HEK293T (cell line): ENCODE results near the gene KIF25.

Experiments used
- CTCF ChIA-PET: fragments of 350-600 bp; formaldehyde crosslinking; extraction: SDS; loops from one replicate; lab custom pipeline; 2021; ENCODE audit warnings: antibody characterized with exemption, inconsistent platforms; lab: Yijun Ruan, JAX
- POLR2A ChIA-PET: fragments of 350-600 bp; formaldehyde crosslinking; extraction: SDS; loops from one replicate; lab custom pipeline; 2020; ENCODE audit warnings: antibody characterized with exemption, inconsistent platforms; lab: Yijun Ruan, JAX
- DNase-seq: peaks from one replicate; pipeline ENCODE4 v3.0.0; 2012; ENCODE audit warnings: mixed read lengths; ENCODE audit errors: extremely low spot score
- ARNT ChIP-seq: fragments of 450-650 bp; IDR thresholded peaks from 2 replicates; pipeline ENCODE4 v1.6.1; 2017; ENCODE audit warnings: mild to moderate bottlenecking
- BHLHE40 ChIP-seq: fragments of 450-650 bp; IDR thresholded peaks from 2 replicates; pipeline ENCODE4 v1.6.1; 2016; ENCODE audit warnings: mild to moderate bottlenecking, moderate library complexity, borderline replicate concordance
- CTBP1 ChIP-seq: fragments of 450-650 bp; IDR thresholded peaks from 2 replicates; pipeline ENCODE4 v1.6.1; 2016; ENCODE audit warnings: borderline replicate concordance
- ELF4 ChIP-seq: fragments of 450-650 bp; IDR thresholded peaks from 2 replicates; pipeline ENCODE4 v1.6.1; 2017; ENCODE audit warnings: antibody characterized with exemption
- FOXA1 ChIP-seq: fragments of 450-650 bp; IDR thresholded peaks from 2 replicates; pipeline ENCODE4 v1.6.1; 2016; ENCODE audit warnings: mild to moderate bottlenecking
- FOXK2 ChIP-seq: fragments of 450-650 bp; IDR thresholded peaks from 2 replicates; pipeline ENCODE4 v1.6.1; 2016; ENCODE audit warnings: mild to moderate bottlenecking
- FOXM1 ChIP-seq: fragments of 450-650 bp; IDR thresholded peaks from 2 replicates; pipeline ENCODE4 v1.6.1; 2017; ENCODE audit warnings: mild to moderate bottlenecking, borderline replicate concordance
- HDGF ChIP-seq: fragments of 450-650 bp; IDR thresholded peaks from 2 replicates; pipeline ENCODE4 v1.6.1; 2017; ENCODE audit warnings: antibody characterized with exemption, borderline replicate concordance
- L3MBTL2 ChIP-seq: fragments of 450-650 bp; conservative IDR thresholded peaks from 2 replicates; pipeline ENCODE4 v1.6.1; 2016; ENCODE audit warnings: mild to moderate bottlenecking
- LEF1 ChIP-seq: fragments of 450-650 bp; IDR thresholded peaks from 2 replicates; pipeline ENCODE4 v1.6.1; 2017; ENCODE audit warnings: mild to moderate bottlenecking, borderline replicate concordance
- NFRKB ChIP-seq: fragments of 450-650 bp; IDR thresholded peaks from 2 replicates; pipeline ENCODE4 v1.6.1; 2016; ENCODE audit warnings: mild to moderate bottlenecking, moderate library complexity
- SP1 ChIP-seq: fragments of 450-650 bp; IDR thresholded peaks from 2 replicates; pipeline ENCODE4 v1.6.1; 2017
- SUZ12 ChIP-seq: fragments of 450-650 bp; IDR thresholded peaks from 2 replicates; pipeline ENCODE4 v1.6.1; 2016; ENCODE audit warnings: mild to moderate bottlenecking
- TARDBP ChIP-seq: fragments of 450-650 bp; IDR thresholded peaks from 2 replicates; pipeline ENCODE4 v1.6.1; 2016
- ZNF384 ChIP-seq: fragments of 450-650 bp; IDR thresholded peaks from 2 replicates; pipeline ENCODE4 v1.6.1; 2016
- TF ChIP-seq, protein P1 (sequence below): fragments of 450-650 bp; IDR thresholded peaks from 2 replicates; pipeline ENCODE4 v1.6.1; 2016

KIF25 gene

DNA sequence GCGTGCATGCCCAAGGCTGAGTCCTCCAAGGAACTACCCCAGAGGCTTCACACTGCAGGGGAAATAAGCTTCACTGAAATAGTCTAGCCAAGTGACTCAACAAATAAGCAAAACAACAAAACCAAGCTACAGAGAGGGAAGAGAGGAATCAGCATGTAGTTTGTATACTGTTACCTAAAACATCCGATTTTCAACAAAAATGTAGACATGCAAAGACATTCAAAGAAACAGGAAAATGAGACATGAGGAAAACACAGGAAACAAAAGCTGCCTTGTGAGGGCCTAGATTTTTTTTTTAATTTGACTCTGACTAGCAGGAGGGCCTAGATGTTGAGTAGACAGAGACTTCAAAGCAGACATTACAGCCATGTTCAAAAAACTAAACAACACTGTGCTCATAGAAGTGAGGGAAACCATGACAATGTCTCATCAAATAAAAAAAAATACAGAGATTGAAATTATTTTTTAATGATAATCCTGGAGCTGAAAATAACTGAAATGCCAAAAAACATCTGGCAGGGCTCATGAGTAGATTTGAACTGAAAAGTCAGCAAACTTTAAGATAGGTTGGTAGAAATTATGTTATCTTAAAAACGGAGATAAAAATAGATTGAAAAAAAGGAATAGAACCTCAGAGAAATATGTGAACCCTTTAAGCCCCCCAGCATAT, 16.4 kb upstream of the KIF25 start:
- CTCF ChIA-PET, result interaction anchor here (0.5 to 0.7 kb wide), 2 partner anchors 86 to 250 kb away, joined by 4 to 9 read pairs; no protein-coding TSS in a partner anchor
- POLR2A ChIA-PET, result no interaction called here
- TF ChIP-seq L3MBTL2, result no peak
- TF ChIP-seq TARDBP, result no peak
- no peak for TF ChIP-seq CTBP1
- TF ChIP-seq, protein P1, sequence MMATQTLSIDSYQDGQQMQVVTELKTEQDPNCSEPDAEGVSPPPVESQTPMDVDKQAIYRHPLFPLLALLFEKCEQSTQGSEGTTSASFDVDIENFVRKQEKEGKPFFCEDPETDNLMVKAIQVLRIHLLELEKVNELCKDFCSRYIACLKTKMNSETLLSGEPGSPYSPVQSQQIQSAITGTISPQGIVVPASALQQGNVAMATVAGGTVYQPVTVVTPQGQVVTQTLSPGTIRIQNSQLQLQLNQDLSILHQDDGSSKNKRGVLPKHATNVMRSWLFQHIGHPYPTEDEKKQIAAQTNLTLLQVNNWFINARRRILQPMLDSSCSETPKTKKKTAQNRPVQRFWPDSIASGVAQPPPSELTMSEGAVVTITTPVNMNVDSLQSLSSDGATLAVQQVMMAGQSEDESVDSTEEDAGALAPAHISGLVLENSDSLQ, result no peak
- TF ChIP-seq FOXA1, result no peak
- TF ChIP-seq SP1, result no peak
- no peak for TF ChIP-seq LEF1
- TF ChIP-seq BHLHE40, result no peak
- no peak for TF ChIP-seq SUZ12
- TF ChIP-seq NFRKB, result no peak
- TF ChIP-seq HDGF, result no peak
- no peak for TF ChIP-seq ZNF384
- TF ChIP-seq ARNT, result no peak
- no peak for TF ChIP-seq ELF4
- no peak for TF ChIP-seq FOXM1
- no peak for TF ChIP-seq FOXK2
- no peak for DNase-seq

- CTCF ChIA-PET, result no interaction called here
- TF ChIP-seq HDGF (no peak), FOXA1 (no peak), BHLHE40 (no peak), FOXK2 (no peak)
- TF ChIP-seq, protein P1, result peak; percentile 65
- no peak for DNase-seq
- POLR2A ChIA-PET, result no interaction called here
These were observed 15.5 kb upstream of the KIF25 start for GRCh38 chr6:167981916-167982462.

DNA sequence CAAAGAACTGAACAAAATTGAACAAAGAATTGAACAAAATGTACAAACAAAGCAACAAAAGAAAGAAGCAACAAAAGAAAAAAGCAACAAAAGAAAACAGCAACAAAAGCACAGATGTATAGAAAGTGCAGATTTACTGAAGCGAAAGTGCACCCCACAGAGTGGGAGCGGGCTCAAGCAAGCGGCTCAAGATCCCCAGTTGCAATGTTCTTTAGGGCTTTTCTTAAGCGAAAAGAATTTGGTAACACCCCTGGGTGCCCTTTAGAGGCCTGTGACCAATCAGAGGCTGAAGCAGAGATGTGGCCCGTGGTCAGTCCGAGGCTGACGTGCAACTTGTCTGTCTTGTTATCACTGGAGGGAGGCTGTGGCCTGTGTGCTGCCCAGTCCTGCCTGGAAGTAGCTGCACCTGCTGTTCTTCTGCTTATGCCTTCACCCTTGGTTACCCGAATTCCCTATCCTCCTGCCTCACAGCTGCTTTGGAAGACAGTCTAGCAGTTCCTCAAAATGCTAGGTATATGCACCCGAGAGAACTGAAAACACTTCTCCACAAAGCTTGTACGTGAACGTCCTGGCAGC, 13.2 kb upstream of the KIF25 start:
- ChIA-PET POLR2A (no interaction called here), CTCF (no interaction called here)
- no peak for TF ChIP-seq ARNT
- TF ChIP-seq L3MBTL2, result no peak
- TF ChIP-seq FOXK2, result no peak
- no peak for TF ChIP-seq BHLHE40
- TF ChIP-seq NFRKB, result no peak
- TF ChIP-seq HDGF, result no peak
- TF ChIP-seq SUZ12, result no peak
- no peak for TF ChIP-seq ZNF384
- TF ChIP-seq FOXM1, result no peak
- no peak for TF ChIP-seq ELF4
- no peak for TF ChIP-seq SP1
- TF ChIP-seq, protein P1, result no peak
- no peak for TF ChIP-seq CTBP1
- TF ChIP-seq LEF1, result no peak
- TF ChIP-seq FOXA1, result no peak
- TF ChIP-seq TARDBP, result no peak
- DNase-seq, result no peak

DNA sequence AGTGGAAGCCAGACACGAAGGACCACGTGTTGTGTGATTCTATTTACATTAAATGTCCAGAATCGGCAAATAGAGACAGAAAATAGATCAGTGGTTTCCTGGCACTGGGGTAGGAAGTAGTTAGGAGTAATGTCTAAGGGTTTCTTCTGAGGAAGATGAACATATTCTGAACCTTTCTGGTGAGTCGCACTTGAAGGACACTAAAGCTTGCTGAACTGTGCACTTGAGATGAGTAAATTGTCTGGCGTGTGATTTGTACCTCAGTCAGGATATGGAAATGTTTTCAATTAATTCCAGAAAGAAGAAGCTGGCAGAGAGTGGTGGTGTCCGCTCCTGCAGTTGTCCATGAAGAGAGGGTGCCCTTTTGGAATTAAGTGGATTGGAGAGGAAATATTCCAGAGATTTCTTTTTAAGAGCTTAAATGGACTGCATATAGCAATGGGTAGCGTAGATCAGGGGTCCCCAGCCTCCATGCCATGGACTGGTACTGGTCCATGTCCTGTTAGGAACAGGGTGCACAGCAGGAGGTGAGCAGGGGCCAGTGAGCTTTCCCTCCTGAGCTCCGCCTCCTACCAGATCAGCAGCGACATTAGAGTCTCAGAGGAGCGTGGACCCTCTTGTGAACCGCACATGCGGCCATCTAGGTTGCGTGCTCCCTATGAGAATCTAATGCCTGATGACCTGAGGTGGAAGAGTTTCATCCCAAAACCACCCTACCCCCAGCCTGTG, 12.4 kb upstream of the KIF25 start:
- ChIA-PET CTCF (no interaction called here), POLR2A (no interaction called here)
- no peak for DNase-seq
- no peak for TF ChIP-seq ARNT
- no peak for TF ChIP-seq ELF4
- no peak for TF ChIP-seq LEF1
- no peak for TF ChIP-seq SUZ12
- no peak for TF ChIP-seq SP1

DNA sequence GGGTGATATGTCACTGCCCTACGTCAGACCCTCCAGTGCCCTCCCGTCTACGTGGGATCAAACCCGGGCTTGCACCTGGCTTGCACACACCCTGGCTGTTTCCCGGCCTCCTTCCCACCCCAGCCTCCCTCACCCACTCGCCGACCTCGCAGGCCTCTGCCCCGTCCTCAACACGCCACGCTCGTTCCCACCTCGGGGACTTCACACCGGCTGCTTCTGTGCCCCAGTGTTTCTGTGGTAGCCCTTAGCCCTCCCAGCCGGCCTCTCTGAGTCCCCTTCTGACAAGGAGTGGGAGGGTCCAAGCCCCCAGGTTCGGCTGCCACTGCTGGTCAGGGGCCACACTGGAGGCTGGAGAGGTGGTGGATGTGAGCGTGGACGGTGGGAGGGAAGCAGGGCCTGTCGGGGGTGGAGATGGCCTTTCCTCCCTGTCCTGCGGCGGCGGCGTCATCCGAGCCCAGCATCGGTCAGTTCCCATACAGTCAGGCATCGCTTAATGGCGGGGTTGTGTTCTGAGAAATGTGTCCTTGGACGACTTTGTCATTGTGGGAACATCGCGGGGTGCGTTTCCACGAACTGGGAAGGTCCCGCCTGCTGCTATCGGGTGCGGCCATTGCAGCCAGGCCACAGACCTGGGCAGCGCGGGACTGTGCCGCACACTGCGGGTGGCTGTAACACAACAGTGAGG, 11.4 kb upstream of the KIF25 start:
- DNase-seq, result no peak
- POLR2A ChIA-PET, result no interaction called here
- CTCF ChIA-PET, result no interaction called here
- no peak for TF ChIP-seq ARNT
